Keratinocyte (primary cell): Measurements from ENCODE around the gene COL20A1. TPM values are rescaled to one million over a fixed set of nuclear protein-coding genes. Genes with fewer than 3 reads are reported as not detected.

ENCODE experiments used
- DNase-seq: peaks from one replicate; pipeline ENCODE4 v3.0.0-alpha.2; 2011; ENCODE audit warnings: low read depth, missing footprints, low spot score
- FAIRE-seq: peaks from 2 replicates; lab custom pipeline; 2011; peaks lifted over from hg19 to GRCh38; lab: Jason Lieb, UNC
- H2AFZ ChIP-seq: 2 replicates; pipeline ENCODE4 v1.6.0; 2012; ENCODE audit warnings: low read length, control low read depth, inconsistent platforms; ENCODE audit not compliant: control insufficient read depth
- H3K27ac ChIP-seq: 2 replicates; pipeline ENCODE4 v1.5.1; 2011; ENCODE audit warnings: low read length; ENCODE audit not compliant: control insufficient read depth, insufficient read depth
- H3K27me3 ChIP-seq: 3 replicates; pipeline ENCODE4 v1.6.0; 2011; ENCODE audit warnings: low read length; ENCODE audit not compliant: control insufficient read depth, insufficient read depth; ENCODE audit errors: extremely low read depth
- H3K36me3 ChIP-seq, 2 experiments: 2 replicates in 1 of 2; 3 replicates in 1 of 2; pipeline ENCODE4 v1.5.1; 2011; ENCODE audit warnings: low read length in 2 of 2, mild to moderate bottlenecking in 1 of 2; ENCODE audit not compliant: control insufficient read depth in 2 of 2, insufficient read depth in 2 of 2; ENCODE audit errors: extremely low read depth in 1 of 2
- H3K4me1 ChIP-seq: 3 replicates; pipeline ENCODE4 v1.5.1; 2011; ENCODE audit warnings: low read length; ENCODE audit not compliant: control insufficient read depth, insufficient read depth; ENCODE audit errors: extremely low read depth
- H3K4me2 ChIP-seq: 3 replicates; pipeline ENCODE4 v1.6.0; 2011; ENCODE audit warnings: low read depth, low read length; ENCODE audit not compliant: control insufficient read depth, insufficient read depth; ENCODE audit errors: extremely low read depth
- H3K4me3 ChIP-seq, 3 experiments: fragments of 200-600 bp in 1 of 3; sonication (generic) in 1 of 3; 2 replicates in 2 of 3; 3 replicates in 1 of 3; pipeline ENCODE4 v1.5.1; 2011 to 2016; ENCODE audit warnings: low read length in 3 of 3, mild to moderate bottlenecking in 3 of 3, control low read depth in 2 of 3, inconsistent platforms in 1 of 3, low read depth in 1 of 3, mixed read lengths in 1 of 3, mixed run types in 1 of 3, moderate library complexity in 1 of 3; ENCODE audit not compliant: control insufficient read depth in 2 of 3, insufficient read depth in 2 of 3; ENCODE audit errors: extremely low read depth in 1 of 3
- H3K79me2 ChIP-seq: 2 replicates; pipeline ENCODE4 v1.6.0; 2012; ENCODE audit warnings: low read length; ENCODE audit not compliant: control insufficient read depth, insufficient read depth
- H3K9ac ChIP-seq: 3 replicates; pipeline ENCODE4 v1.6.0; 2011; ENCODE audit warnings: low read length; ENCODE audit not compliant: control insufficient read depth, insufficient read depth; ENCODE audit errors: extremely low read depth
- H3K9me1 ChIP-seq: 3 replicates; pipeline ENCODE4 v1.6.0; 2011; ENCODE audit warnings: low read length; ENCODE audit not compliant: control insufficient read depth, insufficient read depth; ENCODE audit errors: extremely low read depth
- H3K9me3 ChIP-seq: 2 replicates; pipeline ENCODE4 v1.5.1; 2012; ENCODE audit warnings: low read depth, low read length; ENCODE audit not compliant: control insufficient read depth
- H4K20me1 ChIP-seq: 3 replicates; pipeline ENCODE4 v1.6.0; 2011; ENCODE audit warnings: low read length; ENCODE audit not compliant: control insufficient read depth, insufficient read depth; ENCODE audit errors: extremely low read depth
- EZH2 ChIP-seq: IDR thresholded peaks from one replicate; pipeline ENCODE4 v1.6.1; 2012; ENCODE audit warnings: inconsistent platforms, mild to moderate bottlenecking, low read length, moderate library complexity
- dilution Hi-C: fragments of 300-500 bp; cut with MboI; formaldehyde crosslinking; loops from one replicate; pipeline ENCODE4 v1.7.0; 2020; ENCODE audit warnings: low sequenced_read_pairs; ENCODE audit not compliant: extremely low pct_ligation_motif_present
- polyA plus RNA-seq, 5 experiments: library from polyadenylated mRNA; depleted of rRNA in 3 of 5; stranded (reverse) in 3 of 5; stranded (forward) in 1 of 5; unstranded in 1 of 5; fragments of >200 nt; gene quantifications; 1 replicate in 1 of 5; 2 replicates in 3 of 5; 3 replicates in 1 of 5; pipeline versions ENCODE4 v1.2.1 to v1.2.3, GENCODE V29; 2011 to 2012; ENCODE audit warnings: missing spikeins in 2 of 5, low read depth in 1 of 5, low replicate concordance in 1 of 5
- small RNA-seq, 3 experiments: library from RNA; depleted of rRNA; stranded (forward); fragments of <200 nt; gene quantifications; one replicate each; pipeline ENCODE3, GENCODE V24; 2012; ENCODE audit warnings: low read depth in 3 of 3, low replicate concordance in 1 of 3; ENCODE audit not compliant: insufficient read length in 3 of 3
- TF ChIP-seq, protein P1 (sequence below), 3 experiments: IDR thresholded peaks in 1 of 3; conservative IDR thresholded peaks in 1 of 3; optimal IDR thresholded peaks in 1 of 3; 2 replicates in 2 of 3; 3 replicates in 1 of 3; pipeline versions ENCODE3 to v1.5.1; 2011; ENCODE audit warnings: low read length in 3 of 3, mild to moderate bottlenecking in 3 of 3, moderate library complexity in 2 of 3, control low read depth in 1 of 3, inconsistent platforms in 1 of 3; ENCODE audit not compliant: insufficient read depth in 2 of 3; ENCODE audit errors: extremely low read depth in 1 of 3

COL20A1 gene
- polyA plus RNA-seq, 1 donor (not counting 4 experiments of a cell fraction or from before 2014, with no cell fraction given), result not detected

DNA sequence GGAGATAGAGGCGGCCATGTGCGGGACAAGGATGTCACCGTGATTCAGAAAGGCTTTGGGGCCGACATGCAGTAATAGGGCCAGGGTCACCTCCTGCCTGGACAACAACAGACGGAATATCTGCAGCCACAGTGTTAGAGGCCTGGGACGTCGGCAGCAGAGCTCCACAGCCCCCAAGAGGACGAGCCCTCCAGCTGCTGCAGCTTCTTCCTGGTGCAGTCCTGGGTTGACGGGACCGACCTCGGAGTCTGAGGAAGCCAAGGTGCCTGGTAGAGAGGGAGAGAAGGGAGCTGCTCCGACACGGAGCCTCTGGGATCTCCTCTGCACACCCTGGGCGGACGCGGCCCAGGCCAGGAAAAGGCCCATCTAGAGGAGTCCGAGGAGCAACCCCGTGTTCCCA, 91.3 kb downstream of the COL20A1 start:
- H3K9ac ChIP-seq, result no peak overlapping the region
- H3K79me2 ChIP-seq, result no peaks in the 10 kb centered on the region
- FAIRE-seq (no peak), DNase-seq (no peak)
- no peaks in the 10 kb centered on the region for H4K20me1 ChIP-seq
- no peaks in the 10 kb centered on the region for H3K36me3 ChIP-seq
- H2AFZ ChIP-seq, result no peak overlapping the region
- dilution Hi-C loops, result no loop called here
- no peak for TF ChIP-seq EZH2
- TF ChIP-seq, protein P1, sequence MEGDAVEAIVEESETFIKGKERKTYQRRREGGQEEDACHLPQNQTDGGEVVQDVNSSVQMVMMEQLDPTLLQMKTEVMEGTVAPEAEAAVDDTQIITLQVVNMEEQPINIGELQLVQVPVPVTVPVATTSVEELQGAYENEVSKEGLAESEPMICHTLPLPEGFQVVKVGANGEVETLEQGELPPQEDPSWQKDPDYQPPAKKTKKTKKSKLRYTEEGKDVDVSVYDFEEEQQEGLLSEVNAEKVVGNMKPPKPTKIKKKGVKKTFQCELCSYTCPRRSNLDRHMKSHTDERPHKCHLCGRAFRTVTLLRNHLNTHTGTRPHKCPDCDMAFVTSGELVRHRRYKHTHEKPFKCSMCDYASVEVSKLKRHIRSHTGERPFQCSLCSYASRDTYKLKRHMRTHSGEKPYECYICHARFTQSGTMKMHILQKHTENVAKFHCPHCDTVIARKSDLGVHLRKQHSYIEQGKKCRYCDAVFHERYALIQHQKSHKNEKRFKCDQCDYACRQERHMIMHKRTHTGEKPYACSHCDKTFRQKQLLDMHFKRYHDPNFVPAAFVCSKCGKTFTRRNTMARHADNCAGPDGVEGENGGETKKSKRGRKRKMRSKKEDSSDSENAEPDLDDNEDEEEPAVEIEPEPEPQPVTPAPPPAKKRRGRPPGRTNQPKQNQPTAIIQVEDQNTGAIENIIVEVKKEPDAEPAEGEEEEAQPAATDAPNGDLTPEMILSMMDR (optimal IDR thresholded peaks at IDR 0.05 in 1 of 3, IDR thresholded peaks at IDR 0.05 in 1 of 3, conservative IDR thresholded peaks at IDR 0.05 in 1 of 3; ENCODE audit: extremely low read depth in 1 of 3, insufficient read depth in 2 of 3, low read length in 3 of 3), result no peak
- H3K27ac ChIP-seq, result no peak overlapping the region
- H3K9me1 ChIP-seq, result no peaks in the 10 kb centered on the region
- peaks cover 11% of the 10 kb centered on the region for H3K9me3 ChIP-seq
- H3K4me2 ChIP-seq, result no peak overlapping the region
- H3K4me3 ChIP-seq, result no peak overlapping the region
- no peaks in the 10 kb centered on the region for H3K27me3 ChIP-seq
- H3K4me1 ChIP-seq, result no peaks in the 10 kb centered on the region

Small RNA genes lying within 50 kb of the gene (small RNA-seq; reads per million reads assigned to genes)
- gene MIR4326, result 0 to 0.07 (median 0) reads per million in 3 experiments
- 0 to 0.50 (median 0.33) reads per million in 3 experiments for gene RNU6-994P

Other genes with a start within 250 kb of the COL20A1 start
- gene YTHDF1, start 77.1 kb upstream of the COL20A1 start, polyA plus RNA-seq, result 23.4 to 34.8 TPM (median 26.4 TPM) in 3 replicates
- not detected in 3 replicates for gene BIRC7, start 57.3 kb upstream of the COL20A1 start, polyA plus RNA-seq
- gene NKAIN4, start 38.7 kb upstream of the COL20A1 start, polyA plus RNA-seq, result not detected in 3 replicates
- gene ARFGAP1, start 20.4 kb upstream of the COL20A1 start, polyA plus RNA-seq, result 31.5 to 48.6 TPM (median 32.2 TPM) in 3 replicates
- gene CHRNA4, start 68.2 kb downstream of the COL20A1 start, polyA plus RNA-seq, result not detected in 3 replicates
- 0.12 TPM in 1 of 3 replicates, not detected in the others for gene KCNQ2, start 179.5 kb downstream of the COL20A1 start, polyA plus RNA-seq
- gene EEF1A2, start 205.9 kb downstream of the COL20A1 start, polyA plus RNA-seq, result 0.12 to 0.77 TPM (median 0.31 TPM) in 3 replicates
- gene PPDPF, start 227.6 kb downstream of the COL20A1 start, polyA plus RNA-seq, result 8.8 to 68.4 TPM (median 16.4 TPM) in 3 replicates
- gene PTK6, start 244.2 kb downstream of the COL20A1 start, polyA plus RNA-seq, result 28.5 to 38.9 TPM (median 37.0 TPM) in 3 replicates